Left colon (tissue), 2 donors: Measurements from ENCODE around the gene HSF5. TPM values are rescaled to one million over a fixed set of nuclear protein-coding genes. Genes with fewer than 3 reads are reported as not detected.
A peak's percentile ranks its signal among the peaks of the same experiment; 100 is the strongest.
"Not testable (repeated sequence)": the region's sequence is repeated elsewhere in the genome, so short reads cannot be mapped to it uniquely, and the experiment has no call there.

Experiments used
- ATAC-seq: fragments of 200-7000 bp; cut with Tn5 transposase; one replicate; pipeline ENCODE4 v1.9.1; 2020; ENCODE audit warnings: mild to moderate bottlenecking, moderate library complexity
- DNase-seq, 2 donors: peaks; one replicate each; pipeline ENCODE4 v3.0.0-alpha.2; 2020
- intact Hi-C, 2 donors: fragments of 100-400 bp; cut with DNase I in 1 of 2; cut with micrococcal nuclease in 1 of 2; formaldehyde crosslinking; loops; one replicate each; pipeline versions ENCODE4 v1.11.2 to v1.14.0; 2022; cut with DNase I, micrococcal nuclease
- total RNA-seq, 2 donors: library from RNA; stranded (reverse); fragmentation: NEBNext Ultra II Directional; extraction: Animal tissue kit (Norgen Biotek cat#: 25700); gene quantifications; one replicate each; pipeline ENCODE4 v1.2.1, GENCODE V29; 2021
- donor health status: DM: no; HTN: no; CAD: no.
- donor health status: DM: yes; HTN: yes; CAD: no.

HSF5 gene
- total RNA-seq, 2 donors from 2014 or later = not detected

GRCh38 chr17:58520843-58521430, 32.7 kb upstream of the HSF5 start:
- intact Hi-C loops = loop anchor here in 1 of 2 donors (10.0 kb wide), 1 partner anchor 484 kb away; no protein-coding TSS in a partner anchor
- DNase-seq = no peak
- no peak for ATAC-seq

GRCh38 chr17:58517928-58518609, 29.9 kb upstream of the HSF5 start:
- intact Hi-C loops = loop anchor here in 1 of 2 donors (10.0 kb wide), 1 partner anchor 177 kb away; the partner anchor contains the start of genes RAD51C and TEX14
- peak; percentile 74 for ATAC-seq
- peak; percentile 99 to 100 for DNase-seq

- DNase-seq = no peak
- ATAC-seq = peak; percentile 54
- intact Hi-C loops = loop anchor here in 1 of 2 donors (10.0 kb wide), 1 partner anchor 177 kb away; the partner anchor contains the start of genes RAD51C and TEX14
These were observed 29.2 kb upstream of the HSF5 start for GRCh38 chr17:58517378-58517927.

- DNase-seq = peak; percentile 59 to 74
- ATAC-seq = peak; percentile 48
- intact Hi-C loops = loop anchor here in 1 of 2 donors (10.0 kb wide), 1 partner anchor 178 kb away; the partner anchor contains the start of genes RAD51C and TEX14
These were observed 28.6 kb upstream of the HSF5 start for GRCh38 chr17:58516644-58517377.

DNA sequence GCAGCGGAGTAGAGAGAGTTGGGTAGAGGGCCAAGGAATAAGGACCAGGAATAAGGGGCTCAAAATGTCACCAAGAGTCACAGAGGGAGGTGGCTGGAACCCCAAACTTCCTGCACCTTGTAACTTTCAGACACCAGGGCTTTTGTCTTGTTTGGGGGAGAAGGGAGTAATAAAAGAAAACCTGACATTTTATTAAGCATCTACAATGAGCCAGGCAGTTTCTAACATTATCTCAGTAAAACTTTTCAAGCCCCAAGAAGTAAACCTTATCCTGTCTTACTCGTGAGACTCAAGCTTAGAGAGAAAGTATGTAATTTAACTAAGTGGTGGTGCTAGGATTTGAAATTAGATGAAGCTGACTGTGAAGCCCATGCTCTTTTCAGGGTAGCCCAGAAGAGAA, 27.1 kb upstream of the HSF5 start:
- intact Hi-C loops = loop anchor here in 1 of 2 donors (10.0 kb wide), 1 partner anchor 180 kb away; the partner anchor contains the start of genes RAD51C and TEX14
- DNase-seq (no peak), ATAC-seq (no peak)

DNA sequence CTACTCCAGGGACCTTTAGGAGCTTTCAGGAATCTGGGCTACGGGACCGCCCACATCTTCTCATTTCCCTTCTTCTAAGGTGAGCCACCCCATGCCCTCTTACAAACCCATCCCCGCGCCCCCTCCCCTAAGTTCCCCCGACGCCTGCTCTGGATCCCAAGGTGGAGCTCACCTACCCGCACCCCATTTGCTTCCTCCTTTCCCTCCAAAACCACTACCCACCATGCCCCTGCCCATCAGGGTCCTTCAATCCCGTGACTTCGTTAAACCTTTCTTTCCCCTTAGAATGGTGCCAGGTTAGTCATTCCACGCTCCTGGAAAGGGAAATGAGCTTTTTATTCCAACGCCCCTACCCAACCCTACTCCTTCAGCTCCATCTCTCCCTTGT, 26.6 kb upstream of the HSF5 start:
- no peak for DNase-seq
- ATAC-seq = no peak
- intact Hi-C loops = loop anchor here in 1 of 2 donors (10.0 kb wide), 1 partner anchor 180 kb away; the partner anchor contains the start of genes RAD51C and TEX14

- DNase-seq = peak; percentile 86 to 87
- peak; percentile 46 for ATAC-seq
- intact Hi-C loops = loop anchor here in 1 of 2 donors (10.0 kb wide), 1 partner anchor 181 kb away; the partner anchor contains the start of genes RAD51C and TEX14
These were observed 26.0 kb upstream of the HSF5 start, which contains the start of gene MTMR4 for GRCh38 chr17:58513965-58514769. Gene MTMR4 (minus strand): TSS chr17:58514638. CDS start chr17:58514407, 231 bp downstream.

DNA sequence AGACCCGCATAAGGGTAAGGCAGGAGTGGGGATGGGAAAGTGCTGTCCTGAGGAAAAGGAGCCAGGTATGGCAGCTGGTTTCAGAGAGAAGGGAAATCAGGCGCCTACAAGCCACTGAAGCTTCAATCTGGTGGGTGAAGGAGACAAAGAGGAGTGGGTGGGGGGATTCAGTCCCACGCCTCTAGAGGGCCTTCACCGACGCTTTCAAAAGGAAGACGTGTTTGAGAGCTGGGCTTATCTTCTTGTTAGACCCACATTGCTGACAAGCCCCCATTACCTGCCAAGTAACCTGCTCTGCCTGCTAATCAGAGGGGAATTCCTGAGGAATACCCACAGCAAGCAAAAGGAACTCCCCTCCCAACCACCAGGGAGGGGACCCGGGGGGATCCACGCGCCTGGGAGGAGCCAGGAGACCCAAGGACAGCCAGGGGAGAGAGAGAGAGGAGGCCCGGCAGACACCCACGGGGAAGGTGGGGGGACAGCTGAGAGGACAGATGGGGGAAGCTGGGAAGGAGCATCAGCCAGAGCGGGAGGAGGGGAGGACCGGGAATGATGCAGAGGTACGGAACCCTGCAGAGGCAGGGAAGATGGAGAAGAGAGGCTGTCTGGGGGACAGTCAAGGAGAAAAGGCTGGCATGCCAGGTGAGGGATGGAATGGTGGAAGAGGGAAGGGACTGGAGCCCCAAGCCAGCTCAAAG, 25.2 kb upstream of the HSF5 start:
- ATAC-seq = no peak
- intact Hi-C loops = loop anchor here in 1 of 2 donors (10.0 kb wide), 1 partner anchor 181 kb away; the partner anchor contains the start of genes RAD51C and TEX14
- no peak for DNase-seq

- DNase-seq = no peak
- intact Hi-C loops = loop anchor here in 1 of 2 donors (10.0 kb wide), 1 partner anchor 185 kb away; the partner anchor contains the start of genes RAD51C and TEX14
- ATAC-seq = no peak
These were observed 21.9 kb upstream of the HSF5 start for GRCh38 chr17:58510075-58510474.

DNA sequence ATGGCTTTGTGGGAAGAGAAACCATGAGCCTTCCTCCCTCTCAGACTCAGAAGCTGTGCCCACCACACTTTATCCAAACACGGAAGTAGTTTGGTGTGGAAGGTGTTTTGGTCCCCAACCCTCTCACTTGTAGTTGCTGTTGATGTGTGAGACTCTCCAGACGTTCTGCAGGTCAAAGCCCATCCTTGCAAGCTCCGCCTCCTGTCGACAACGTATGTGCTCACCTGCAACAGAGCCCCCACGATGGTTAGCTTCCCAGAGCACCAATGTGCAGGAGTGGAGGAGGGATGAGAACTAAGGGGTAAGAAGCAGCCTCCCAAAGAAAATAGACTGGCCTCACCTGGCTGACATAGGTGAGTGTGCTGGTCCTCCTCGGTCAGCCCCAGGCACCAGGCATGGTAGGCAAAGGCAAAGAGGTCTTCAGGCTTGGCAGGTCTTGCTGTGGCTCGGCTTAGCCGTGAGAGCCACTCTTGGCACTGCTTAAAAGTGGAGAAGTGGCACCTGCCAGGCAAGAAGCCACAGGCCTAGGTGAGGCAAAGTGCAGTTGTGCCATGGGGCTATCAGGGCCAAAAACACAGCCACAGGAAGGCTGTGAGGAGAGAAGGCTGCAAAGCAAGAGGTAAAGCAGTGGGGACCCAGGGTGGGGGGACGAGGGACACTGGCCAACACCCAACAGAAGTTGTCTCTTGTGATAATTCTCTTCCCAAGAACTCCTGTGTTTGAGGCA, 20.3 kb upstream of the HSF5 start:
- DNase-seq (no peak), ATAC-seq (no peak)
- intact Hi-C loops = no loop called here

DNA sequence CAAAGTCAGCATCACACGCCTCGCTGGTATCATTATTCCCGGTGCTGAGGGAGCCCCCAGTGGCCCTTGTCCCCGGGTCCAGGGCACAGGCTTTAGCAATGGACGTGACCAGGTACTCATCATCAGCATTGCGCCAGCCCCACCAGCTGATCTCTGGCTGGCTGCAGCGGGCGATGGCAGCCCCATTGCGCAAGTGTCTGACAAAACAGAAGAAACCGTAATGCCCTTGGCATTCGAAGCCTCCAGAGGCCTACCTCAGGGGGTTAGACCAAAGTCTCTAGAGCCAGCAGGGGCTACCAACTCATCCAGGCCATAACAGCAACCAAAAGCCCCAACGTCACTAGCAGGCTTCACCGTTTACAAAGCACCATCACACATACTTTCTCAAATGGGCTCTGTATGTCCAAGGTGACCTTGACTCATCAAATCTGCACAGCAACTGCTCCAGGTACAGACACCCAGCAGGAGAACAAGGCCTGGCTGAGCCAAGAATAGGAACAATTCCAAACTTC, 19.0 kb upstream of the HSF5 start:
- DNase-seq = no peak
- no peak for ATAC-seq
- intact Hi-C loops = no loop called here

DNA sequence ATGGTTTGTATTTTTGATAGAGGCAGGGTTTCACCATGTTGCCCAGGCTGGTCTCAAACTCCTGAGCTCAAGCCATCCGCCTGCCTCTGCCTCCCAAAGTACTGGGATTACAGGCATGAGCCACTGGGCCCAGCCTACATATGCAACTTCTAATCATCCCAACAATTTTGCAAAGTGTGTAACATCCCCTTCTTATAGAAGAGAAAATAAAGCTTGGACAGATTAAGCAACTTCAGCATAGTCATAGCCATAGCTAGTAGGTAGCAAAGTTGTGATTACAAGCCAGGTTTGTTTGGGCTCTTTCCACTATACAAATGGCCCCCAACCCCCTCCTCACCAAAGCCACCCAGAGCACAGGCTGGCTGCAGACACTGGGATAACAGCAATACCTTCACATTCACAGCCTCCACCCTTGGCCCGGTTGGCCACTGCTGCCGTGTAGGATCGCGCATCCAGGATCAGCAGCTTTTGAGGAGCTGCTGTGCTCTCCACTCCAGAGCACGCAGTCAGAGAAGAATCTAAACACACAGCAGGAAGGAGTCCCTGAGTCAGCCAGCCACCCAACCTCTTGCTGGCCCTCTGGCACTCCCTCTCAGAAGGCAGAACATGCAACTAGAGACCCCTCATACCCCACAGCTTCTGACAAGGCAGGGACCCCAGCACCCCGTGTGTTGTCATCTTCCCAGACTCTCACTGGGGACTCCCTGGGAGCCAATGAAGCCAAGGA, 18.3 kb upstream of the HSF5 start:
- DNase-seq (no peak), ATAC-seq (no peak)
- intact Hi-C loops = no loop called here

DNA sequence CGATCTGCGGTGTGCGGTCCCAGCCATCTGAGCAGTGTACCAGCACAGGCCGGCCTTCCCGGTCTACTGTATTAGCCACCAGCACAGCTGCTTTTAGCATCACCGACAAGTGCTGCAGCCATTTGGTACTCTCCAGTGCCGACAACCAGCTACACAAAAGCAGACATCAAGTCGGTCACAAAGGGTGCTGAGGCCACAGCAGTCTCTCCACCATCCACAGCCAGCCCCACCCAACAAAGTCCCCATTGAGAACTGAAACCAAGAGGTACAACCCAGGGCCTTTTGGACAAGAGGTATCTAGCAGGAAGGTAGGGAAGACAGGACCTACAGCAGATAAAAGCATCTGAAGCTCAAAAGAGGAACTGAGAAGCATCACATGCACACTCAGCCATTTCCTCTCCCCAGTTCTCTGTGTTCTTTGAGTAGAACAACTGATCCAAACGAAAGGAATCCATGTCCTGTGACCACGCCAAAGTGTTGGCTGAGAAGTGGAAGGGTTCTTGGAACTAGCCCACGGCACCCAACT, 16.7 kb upstream of the HSF5 start:
- intact Hi-C loops = no loop called here
- ATAC-seq (peak; percentile 17), DNase-seq (no peak)

DNA sequence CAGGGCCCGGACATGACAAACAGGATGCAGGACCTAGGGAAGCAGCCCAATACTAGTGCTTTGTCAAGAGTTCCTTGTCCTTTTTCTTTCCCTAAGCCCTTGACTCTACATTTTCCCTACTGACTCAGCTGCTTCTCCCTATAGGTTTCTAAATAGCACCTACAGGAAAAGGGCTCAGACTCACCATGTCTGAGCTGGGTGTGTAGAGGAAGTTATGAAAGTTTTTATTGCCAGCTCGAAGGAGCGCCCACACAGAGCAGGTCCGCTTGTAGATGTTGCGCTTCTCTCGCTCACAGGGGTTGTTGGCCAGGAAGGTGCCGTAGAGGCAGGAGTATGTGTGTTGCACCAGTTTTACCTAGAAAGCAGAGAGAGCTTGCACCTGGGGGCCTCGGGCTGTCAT, 15.7 kb upstream of the HSF5 start:
- ATAC-seq (peak; percentile 69), DNase-seq (no peak)
- intact Hi-C loops = no loop called here

DNA sequence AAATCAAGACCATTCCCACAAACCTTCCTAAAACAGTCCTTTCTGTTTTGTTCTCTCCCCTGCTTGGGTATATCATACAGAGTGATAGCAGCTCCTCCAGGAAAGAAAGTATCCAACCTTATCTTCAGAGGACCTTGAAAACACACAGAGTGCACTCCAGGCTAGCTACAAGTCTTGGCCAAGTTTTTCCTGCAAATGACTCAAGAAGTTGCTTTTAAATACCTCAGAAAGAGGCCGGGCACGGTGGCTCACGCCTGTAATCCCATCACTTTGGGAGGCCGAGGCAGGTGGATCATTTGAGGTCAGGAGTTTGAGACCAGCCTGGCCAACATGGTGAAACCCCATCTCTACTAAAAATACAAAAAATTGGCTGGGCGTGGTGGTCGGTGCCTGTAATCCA, 14.9 kb upstream of the HSF5 start:
- ATAC-seq, intact Hi-C loops, DNase-seq: not testable (repeated sequence)

GRCh38 chr17:58501451-58501850, 13.2 kb upstream of the HSF5 start:
- ATAC-seq = no peak
- intact Hi-C loops = no loop called here
- DNase-seq = no peak
